Erythroblast (primary cell): ENCODE results near the gene HACE1.

Source experiments
- GATA1 ChIP-seq: IDR thresholded peaks from 2 replicates; pipeline ENCODE4 v1.6.1; 2011; ENCODE audit warnings: low read depth, mild to moderate bottlenecking, control low read depth, low read length, moderate library complexity
- POLR2A ChIP-seq: IDR thresholded peaks from 2 replicates; pipeline ENCODE4 v1.6.1; 2011; ENCODE audit warnings: mild to moderate bottlenecking, low read length

- no peak for TF ChIP-seq POLR2A
- TF ChIP-seq GATA1, result no peak
These were observed 145.7 kb downstream of the HACE1 start for GRCh38 chr6:104713982-104714381.
